NCI-H1048 (cell line): Measurements from ENCODE around the gene HDAC4.

ENCODE experiments used
- DNase-seq: peaks from one replicate; lab custom pipeline; 2025; lab: John Stamatoyannopoulos, UW

HDAC4 gene

GRCh38 chr2:239295377-239296019 lies 105.3 kb downstream of the HDAC4 start:
- no peak for DNase-seq

GRCh38 chr2:239294571-239295054 lies 106.2 kb downstream of the HDAC4 start:
- no peak for DNase-seq

GRCh38 chr2:239293775-239294430 lies 106.9 kb downstream of the HDAC4 start:
- no peak for DNase-seq

- no peak for DNase-seq
Observed at GRCh38 chr2:239292959-239293774, 107.7 kb downstream of the HDAC4 start.

GRCh38 chr2:239292531-239292930 lies 108.3 kb downstream of the HDAC4 start:
- DNase-seq = no peak

- no peak for DNase-seq
Observed at GRCh38 chr2:239291475-239292350, 109.1 kb downstream of the HDAC4 start.

GRCh38 chr2:239290618-239291474 lies 110.0 kb downstream of the HDAC4 start:
- no peak for DNase-seq

- DNase-seq = no peak
Observed at GRCh38 chr2:239289545-239289944, 111.3 kb downstream of the HDAC4 start.

GRCh38 chr2:239288951-239289511 lies 111.8 kb downstream of the HDAC4 start:
- no peak for DNase-seq

GRCh38 chr2:239288237-239288636 lies 112.6 kb downstream of the HDAC4 start:
- no peak for DNase-seq

GRCh38 chr2:239287461-239287860 lies 113.4 kb downstream of the HDAC4 start:
- DNase-seq = no peak

- no peak for DNase-seq
Observed at GRCh38 chr2:239286901-239287300, 113.9 kb downstream of the HDAC4 start.

GRCh38 chr2:239285932-239286230 lies 114.9 kb downstream of the HDAC4 start:
- no peak for DNase-seq

- no peak for DNase-seq
Observed at GRCh38 chr2:239285071-239285931, 115.5 kb downstream of the HDAC4 start.

- no peak for DNase-seq
Observed at GRCh38 chr2:239283961-239284795, 116.6 kb downstream of the HDAC4 start.

- no peak for DNase-seq
Observed at GRCh38 chr2:239283288-239283945, 117.4 kb downstream of the HDAC4 start.

- no peak for DNase-seq
Observed at GRCh38 chr2:239282448-239283287, 118.2 kb downstream of the HDAC4 start.
